ENCODE measurements around the gene CDO1. TPM values are rescaled to one million over a fixed set of nuclear protein-coding genes. Genes with fewer than 3 reads are reported as not detected.
A peak's percentile ranks its signal among the peaks of the same experiment; 100 is the strongest.

The CDO1 gene
- total RNA-seq, 1 experiment from 2014 or later: 13.2 TPM

DNA sequence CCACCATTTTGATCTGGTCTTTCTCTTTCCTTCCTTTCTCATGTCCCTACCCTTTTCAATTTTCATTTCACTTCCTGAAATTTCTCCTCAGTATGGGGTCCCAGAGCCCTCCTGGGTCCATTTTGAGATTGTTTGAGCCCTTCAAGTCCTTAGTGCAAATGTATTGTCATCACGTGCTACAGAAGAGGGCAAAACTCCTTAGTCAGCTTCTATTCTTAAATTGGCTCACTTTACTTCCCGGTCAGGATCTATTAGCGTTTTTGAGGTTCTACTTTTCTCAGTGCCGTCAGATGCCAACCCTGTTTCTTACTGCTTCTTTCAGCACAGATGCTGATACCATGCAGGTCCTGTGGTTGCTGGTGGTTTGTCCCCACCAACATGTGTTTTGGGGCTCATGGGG, 19.0 kb upstream of the CDO1 start (continued):
- TF ChIP-seq RELA (CRISPR knock-in tag; IDR thresholded peaks at IDR 0.05; ENCODE audit: borderline replicate concordance) (no peak), EMX1 (CRISPR knock-in tag; IDR thresholded peaks at IDR 0.05) (no peak), ZNF317 (CRISPR knock-in tag; IDR thresholded peaks at IDR 0.05; ENCODE audit: borderline replicate concordance, low read depth) (no peak)
- TF ChIP-seq, protein P1, sequence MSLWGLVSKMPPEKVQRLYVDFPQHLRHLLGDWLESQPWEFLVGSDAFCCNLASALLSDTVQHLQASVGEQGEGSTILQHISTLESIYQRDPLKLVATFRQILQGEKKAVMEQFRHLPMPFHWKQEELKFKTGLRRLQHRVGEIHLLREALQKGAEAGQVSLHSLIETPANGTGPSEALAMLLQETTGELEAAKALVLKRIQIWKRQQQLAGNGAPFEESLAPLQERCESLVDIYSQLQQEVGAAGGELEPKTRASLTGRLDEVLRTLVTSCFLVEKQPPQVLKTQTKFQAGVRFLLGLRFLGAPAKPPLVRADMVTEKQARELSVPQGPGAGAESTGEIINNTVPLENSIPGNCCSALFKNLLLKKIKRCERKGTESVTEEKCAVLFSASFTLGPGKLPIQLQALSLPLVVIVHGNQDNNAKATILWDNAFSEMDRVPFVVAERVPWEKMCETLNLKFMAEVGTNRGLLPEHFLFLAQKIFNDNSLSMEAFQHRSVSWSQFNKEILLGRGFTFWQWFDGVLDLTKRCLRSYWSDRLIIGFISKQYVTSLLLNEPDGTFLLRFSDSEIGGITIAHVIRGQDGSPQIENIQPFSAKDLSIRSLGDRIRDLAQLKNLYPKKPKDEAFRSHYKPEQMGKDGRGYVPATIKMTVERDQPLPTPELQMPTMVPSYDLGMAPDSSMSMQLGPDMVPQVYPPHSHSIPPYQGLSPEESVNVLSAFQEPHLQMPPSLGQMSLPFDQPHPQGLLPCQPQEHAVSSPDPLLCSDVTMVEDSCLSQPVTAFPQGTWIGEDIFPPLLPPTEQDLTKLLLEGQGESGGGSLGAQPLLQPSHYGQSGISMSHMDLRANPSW (CRISPR knock-in tag; conservative IDR thresholded peaks at IDR 0.05; ENCODE audit: low read depth): no peak

DNA sequence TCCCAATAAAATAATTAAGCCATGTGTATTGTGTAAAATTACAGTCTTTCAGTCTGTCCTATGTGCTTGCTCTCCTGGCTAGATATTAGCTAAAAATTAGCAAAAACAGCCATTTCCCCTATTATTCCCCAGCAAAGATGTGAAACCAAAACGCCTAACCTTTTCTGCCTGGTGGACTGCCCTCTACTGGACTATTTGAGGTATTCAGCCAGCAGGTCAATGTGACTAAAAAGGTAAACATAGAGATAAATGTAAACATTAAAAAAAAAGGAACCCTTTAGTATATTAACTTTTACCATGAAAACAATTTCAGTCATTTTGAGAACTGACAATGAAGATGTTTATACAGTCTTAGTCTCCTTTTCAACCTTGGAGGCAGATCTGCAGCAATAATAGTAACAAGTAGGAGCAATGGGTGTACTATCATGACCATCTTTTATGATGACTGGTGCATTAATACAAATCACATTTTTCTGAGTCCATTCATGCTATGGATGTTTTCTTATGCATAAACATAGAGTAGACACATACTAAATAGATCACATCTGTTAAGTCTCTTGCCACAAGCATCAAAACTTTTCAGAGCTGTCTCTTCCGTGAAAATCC, 14.8 kb upstream of the CDO1 start:
- peaks cover 34% of the 10 kb centered on the region for H3K36me3 Mint-ChIP-seq
- H3K27me3 Mint-ChIP-seq (ENCODE audit: low read depth): no peaks in the 10 kb centered on the region
- peak; percentile 50; the same call in 1 of the 2 replicates for ATAC-seq

DNA sequence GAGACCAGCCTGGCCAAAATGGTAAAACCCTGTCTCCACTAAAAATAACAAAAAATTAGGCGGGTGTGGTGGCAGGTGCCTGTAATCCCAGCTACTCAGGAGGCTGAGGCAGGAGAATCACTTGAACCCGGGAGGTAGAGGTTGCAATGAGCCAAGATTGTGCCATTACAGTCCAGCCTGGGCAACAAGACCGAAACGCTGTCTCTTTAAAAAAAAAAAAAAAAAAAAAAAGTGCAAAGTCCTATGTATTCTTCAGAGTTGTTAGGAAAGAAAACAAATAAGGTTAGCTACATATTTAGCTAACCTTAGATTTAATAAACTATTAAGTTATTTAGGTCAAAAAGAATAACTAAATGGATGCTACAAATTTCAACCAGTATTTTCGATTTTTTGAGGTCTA, 13.5 kb upstream of the CDO1 start:
- no peaks in the 10 kb centered on the region for H3K4me1 Mint-ChIP-seq
- TF ChIP-seq FOXJ3 (CRISPR knock-in tag; IDR thresholded peaks at IDR 0.05; ENCODE audit: borderline replicate concordance) (no peak), FOXP1 (CRISPR knock-in tag; IDR thresholded peaks at IDR 0.05; ENCODE audit: borderline replicate concordance) (no peak), ZNF232 (CRISPR knock-in tag; IDR thresholded peaks at IDR 0.05) (no peak), JAZF1 (CRISPR knock-in tag; IDR thresholded peaks at IDR 0.05) (no peak), NFATC4 (CRISPR knock-in tag; IDR thresholded peaks at IDR 0.05) (no peak), ETV6 (CRISPR knock-in tag; IDR thresholded peaks at IDR 0.05) (no peak), ESRRA (CRISPR knock-in tag; IDR thresholded peaks at IDR 0.05; ENCODE audit: borderline replicate concordance) (no peak), NR2C2 (CRISPR knock-in tag; IDR thresholded peaks at IDR 0.05) (no peak), MXD4 (CRISPR knock-in tag; IDR thresholded peaks at IDR 0.05; ENCODE audit: borderline replicate concordance) (no peak)
- TF ChIP-seq, protein P2, sequence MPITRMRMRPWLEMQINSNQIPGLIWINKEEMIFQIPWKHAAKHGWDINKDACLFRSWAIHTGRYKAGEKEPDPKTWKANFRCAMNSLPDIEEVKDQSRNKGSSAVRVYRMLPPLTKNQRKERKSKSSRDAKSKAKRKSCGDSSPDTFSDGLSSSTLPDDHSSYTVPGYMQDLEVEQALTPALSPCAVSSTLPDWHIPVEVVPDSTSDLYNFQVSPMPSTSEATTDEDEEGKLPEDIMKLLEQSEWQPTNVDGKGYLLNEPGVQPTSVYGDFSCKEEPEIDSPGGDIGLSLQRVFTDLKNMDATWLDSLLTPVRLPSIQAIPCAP (CRISPR knock-in tag; IDR thresholded peaks at IDR 0.05): no peak
- TF ChIP-seq, protein P3, sequence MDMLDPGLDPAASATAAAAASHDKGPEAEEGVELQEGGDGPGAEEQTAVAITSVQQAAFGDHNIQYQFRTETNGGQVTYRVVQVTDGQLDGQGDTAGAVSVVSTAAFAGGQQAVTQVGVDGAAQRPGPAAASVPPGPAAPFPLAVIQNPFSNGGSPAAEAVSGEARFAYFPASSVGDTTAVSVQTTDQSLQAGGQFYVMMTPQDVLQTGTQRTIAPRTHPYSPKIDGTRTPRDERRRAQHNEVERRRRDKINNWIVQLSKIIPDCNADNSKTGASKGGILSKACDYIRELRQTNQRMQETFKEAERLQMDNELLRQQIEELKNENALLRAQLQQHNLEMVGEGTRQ (CRISPR knock-in tag; IDR thresholded peaks at IDR 0.05): no peak
- TF ChIP-seq, protein P4, sequence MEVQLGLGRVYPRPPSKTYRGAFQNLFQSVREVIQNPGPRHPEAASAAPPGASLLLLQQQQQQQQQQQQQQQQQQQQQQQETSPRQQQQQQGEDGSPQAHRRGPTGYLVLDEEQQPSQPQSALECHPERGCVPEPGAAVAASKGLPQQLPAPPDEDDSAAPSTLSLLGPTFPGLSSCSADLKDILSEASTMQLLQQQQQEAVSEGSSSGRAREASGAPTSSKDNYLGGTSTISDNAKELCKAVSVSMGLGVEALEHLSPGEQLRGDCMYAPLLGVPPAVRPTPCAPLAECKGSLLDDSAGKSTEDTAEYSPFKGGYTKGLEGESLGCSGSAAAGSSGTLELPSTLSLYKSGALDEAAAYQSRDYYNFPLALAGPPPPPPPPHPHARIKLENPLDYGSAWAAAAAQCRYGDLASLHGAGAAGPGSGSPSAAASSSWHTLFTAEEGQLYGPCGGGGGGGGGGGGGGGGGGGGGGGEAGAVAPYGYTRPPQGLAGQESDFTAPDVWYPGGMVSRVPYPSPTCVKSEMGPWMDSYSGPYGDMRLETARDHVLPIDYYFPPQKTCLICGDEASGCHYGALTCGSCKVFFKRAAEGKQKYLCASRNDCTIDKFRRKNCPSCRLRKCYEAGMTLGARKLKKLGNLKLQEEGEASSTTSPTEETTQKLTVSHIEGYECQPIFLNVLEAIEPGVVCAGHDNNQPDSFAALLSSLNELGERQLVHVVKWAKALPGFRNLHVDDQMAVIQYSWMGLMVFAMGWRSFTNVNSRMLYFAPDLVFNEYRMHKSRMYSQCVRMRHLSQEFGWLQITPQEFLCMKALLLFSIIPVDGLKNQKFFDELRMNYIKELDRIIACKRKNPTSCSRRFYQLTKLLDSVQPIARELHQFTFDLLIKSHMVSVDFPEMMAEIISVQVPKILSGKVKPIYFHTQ (CRISPR knock-in tag; IDR thresholded peaks at IDR 0.05): no peak
- no peak for DNase-seq (ENCODE audit: low spot score)
- no peak overlapping the region for H3K27ac Mint-ChIP-seq
- peaks cover 19% of the 10 kb centered on the region for H3K9me3 Mint-ChIP-seq
- peaks cover 34% of the 10 kb centered on the region for H3K36me3 Mint-ChIP-seq
- ChIA-PET POLR2A (interaction anchor here (0.7 kb wide), 1 partner anchor 905 kb away, joined by 3 read pairs; no protein-coding TSS in a partner anchor), CTCF (interaction anchor here (0.7 kb wide), 1 partner anchor 699 kb away, joined by 4 read pairs; no protein-coding TSS in a partner anchor)
- no peaks in the 10 kb centered on the region for H3K27me3 Mint-ChIP-seq (ENCODE audit: low read depth)
- ATAC-seq: no peak
- H3K4me3 Mint-ChIP-seq: no peak overlapping the region

More for the DNA sequence above, 14.8 kb upstream of the CDO1 start:
- Mint-ChIP-seq H3K4me3 (no peak overlapping the region), H3K27ac (no peak overlapping the region), H3K4me1 (no peaks in the 10 kb centered on the region), H3K9me3 (peaks cover 7% of the 10 kb centered on the region)
- POLR2A ChIA-PET: no interaction called here
- CTCF ChIA-PET: interaction anchor here (0.7 to 3.8 kb wide), 3 partner anchors 15 to 196 kb away, joined by 3 to 25 read pairs (median 5); partner anchors contain the start of genes CDO1 and LVRN
- no peak for TF ChIP-seq ZNF671 (CRISPR knock-in tag; IDR thresholded peaks at IDR 0.05)
- TF ChIP-seq, protein P5, sequence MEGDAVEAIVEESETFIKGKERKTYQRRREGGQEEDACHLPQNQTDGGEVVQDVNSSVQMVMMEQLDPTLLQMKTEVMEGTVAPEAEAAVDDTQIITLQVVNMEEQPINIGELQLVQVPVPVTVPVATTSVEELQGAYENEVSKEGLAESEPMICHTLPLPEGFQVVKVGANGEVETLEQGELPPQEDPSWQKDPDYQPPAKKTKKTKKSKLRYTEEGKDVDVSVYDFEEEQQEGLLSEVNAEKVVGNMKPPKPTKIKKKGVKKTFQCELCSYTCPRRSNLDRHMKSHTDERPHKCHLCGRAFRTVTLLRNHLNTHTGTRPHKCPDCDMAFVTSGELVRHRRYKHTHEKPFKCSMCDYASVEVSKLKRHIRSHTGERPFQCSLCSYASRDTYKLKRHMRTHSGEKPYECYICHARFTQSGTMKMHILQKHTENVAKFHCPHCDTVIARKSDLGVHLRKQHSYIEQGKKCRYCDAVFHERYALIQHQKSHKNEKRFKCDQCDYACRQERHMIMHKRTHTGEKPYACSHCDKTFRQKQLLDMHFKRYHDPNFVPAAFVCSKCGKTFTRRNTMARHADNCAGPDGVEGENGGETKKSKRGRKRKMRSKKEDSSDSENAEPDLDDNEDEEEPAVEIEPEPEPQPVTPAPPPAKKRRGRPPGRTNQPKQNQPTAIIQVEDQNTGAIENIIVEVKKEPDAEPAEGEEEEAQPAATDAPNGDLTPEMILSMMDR (IDR thresholded peaks at IDR 0.05): peak; percentile 69
- no peak for DNase-seq (ENCODE audit: low spot score)

Data from WTC11 (cell line).